ENCODE results near the gene CPEB4.

Gene CPEB4

DNA sequence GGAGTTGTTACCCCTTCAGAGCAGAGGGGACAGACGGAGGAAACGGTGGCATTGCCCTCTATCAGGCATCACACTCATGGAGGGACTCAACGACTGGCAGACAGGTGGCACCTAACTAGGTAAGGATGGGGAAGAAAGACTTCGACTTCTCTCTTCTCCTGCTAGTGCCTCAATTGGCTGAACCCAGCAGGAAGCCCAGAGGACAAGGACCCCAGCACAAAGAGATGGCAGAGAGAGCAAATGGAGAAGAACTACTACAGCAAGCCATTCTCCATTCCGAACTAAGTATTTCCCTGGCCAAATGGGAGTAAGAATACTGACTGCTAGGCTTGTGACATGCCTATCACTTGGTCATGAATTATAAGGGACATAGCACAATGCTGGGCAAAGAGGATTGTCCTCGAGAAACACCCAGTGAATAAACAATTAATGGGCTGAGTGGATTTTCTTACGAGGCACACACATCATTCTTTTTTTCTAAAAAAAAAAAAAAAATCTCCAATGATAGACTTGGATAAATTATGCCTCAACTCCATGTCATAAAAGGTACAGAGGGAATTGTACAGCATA, 35.3 kb upstream of the CPEB4 start:
- no peaks in the 10 kb centered on the region for H3K79me2 ChIP-seq (ENCODE audit: low read length)
- 0 out of 2 replicates have a peak, but pooled peaks cover 3% of the 10 kb centered on the region for H3K27me3 ChIP-seq (ENCODE audit: low read depth, low read length)
- no peaks in the 10 kb centered on the region; the same call in 1 of the 2 replicates for H3K4me1 ChIP-seq (ENCODE audit: low read length)
- H3K4me2 ChIP-seq (ENCODE audit: low read length) = no peak overlapping the region
- H3K9ac ChIP-seq (ENCODE audit: low read length) = no peak overlapping the region
- no peak overlapping the region for H3K4me3 ChIP-seq (ENCODE audit: low read length)
- H3K9me3 ChIP-seq (ENCODE audit: insufficient read depth, low read length) = 0 out of 2 replicates have a peak, but pooled peaks cover 11% of the 10 kb centered on the region
- no peaks in the 10 kb centered on the region for H4K20me1 ChIP-seq (ENCODE audit: insufficient read depth, low read length)
- no peak overlapping the region for H2AFZ ChIP-seq (ENCODE audit: low read depth, low read length)
- H3K27ac ChIP-seq (ENCODE audit: low read length) = no peak overlapping the region
- TF ChIP-seq EZH2phosphoT487 (IDR thresholded peaks at IDR 0.05; ENCODE audit: low read depth) = no peak
- TF ChIP-seq, protein P1, sequence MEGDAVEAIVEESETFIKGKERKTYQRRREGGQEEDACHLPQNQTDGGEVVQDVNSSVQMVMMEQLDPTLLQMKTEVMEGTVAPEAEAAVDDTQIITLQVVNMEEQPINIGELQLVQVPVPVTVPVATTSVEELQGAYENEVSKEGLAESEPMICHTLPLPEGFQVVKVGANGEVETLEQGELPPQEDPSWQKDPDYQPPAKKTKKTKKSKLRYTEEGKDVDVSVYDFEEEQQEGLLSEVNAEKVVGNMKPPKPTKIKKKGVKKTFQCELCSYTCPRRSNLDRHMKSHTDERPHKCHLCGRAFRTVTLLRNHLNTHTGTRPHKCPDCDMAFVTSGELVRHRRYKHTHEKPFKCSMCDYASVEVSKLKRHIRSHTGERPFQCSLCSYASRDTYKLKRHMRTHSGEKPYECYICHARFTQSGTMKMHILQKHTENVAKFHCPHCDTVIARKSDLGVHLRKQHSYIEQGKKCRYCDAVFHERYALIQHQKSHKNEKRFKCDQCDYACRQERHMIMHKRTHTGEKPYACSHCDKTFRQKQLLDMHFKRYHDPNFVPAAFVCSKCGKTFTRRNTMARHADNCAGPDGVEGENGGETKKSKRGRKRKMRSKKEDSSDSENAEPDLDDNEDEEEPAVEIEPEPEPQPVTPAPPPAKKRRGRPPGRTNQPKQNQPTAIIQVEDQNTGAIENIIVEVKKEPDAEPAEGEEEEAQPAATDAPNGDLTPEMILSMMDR (IDR thresholded peaks at IDR 0.05; ENCODE audit: low read depth, low read length) = no peak
- no peaks in the 10 kb centered on the region for H3K36me3 ChIP-seq (replicated peaks; ENCODE audit: low read depth, low read length)

DNA sequence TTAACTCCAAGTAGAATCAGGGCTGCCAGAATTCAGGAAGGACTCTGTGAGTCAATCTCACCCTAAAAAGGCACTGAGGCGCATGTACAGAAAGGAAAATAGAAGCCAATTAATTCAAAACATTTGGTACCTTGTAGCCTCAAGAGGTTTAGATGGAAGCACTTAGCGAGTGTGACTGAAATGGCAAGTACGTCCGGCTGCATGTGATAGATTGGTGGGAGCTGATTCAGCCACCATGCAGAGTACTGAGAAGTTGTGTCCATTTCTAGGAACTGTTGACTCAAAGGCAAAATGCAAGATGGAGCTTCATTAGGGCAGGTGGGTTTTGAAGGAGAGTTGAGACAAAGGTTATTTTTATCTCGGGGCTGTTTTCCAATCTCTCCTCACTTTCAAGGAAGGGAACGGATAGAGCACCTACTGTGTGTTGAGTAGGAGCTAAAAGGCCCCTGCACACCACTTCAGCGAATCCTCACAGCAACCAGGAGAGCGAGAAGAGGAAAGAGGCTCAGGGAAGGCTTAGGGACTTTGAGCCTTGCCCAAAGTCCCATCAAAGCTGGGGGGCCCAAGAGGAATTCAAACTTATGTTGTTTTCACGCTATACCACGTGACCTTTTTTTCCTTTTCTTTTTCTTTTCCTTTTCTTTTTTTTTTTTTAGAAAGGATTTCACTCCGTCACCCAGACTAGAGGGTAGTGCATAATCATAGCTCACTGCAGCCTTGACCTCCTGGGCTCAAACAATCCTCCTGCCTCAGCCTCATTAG, 34.6 kb upstream of the CPEB4 start:
- H3K4me1 ChIP-seq (ENCODE audit: low read length) = no peaks in the 10 kb centered on the region; the same call in 1 of the 2 replicates
- no peak overlapping the region for H2AFZ ChIP-seq (ENCODE audit: low read depth, low read length)
- H3K27ac ChIP-seq (ENCODE audit: low read length) = no peak overlapping the region
- no peak overlapping the region for H3K4me2 ChIP-seq (ENCODE audit: low read length)
- H3K27me3 ChIP-seq (ENCODE audit: low read depth, low read length) = 0 out of 2 replicates have a peak, but pooled peaks cover 3% of the 10 kb centered on the region
- H3K4me3 ChIP-seq (ENCODE audit: low read length) = no peak overlapping the region
- H3K79me2 ChIP-seq (ENCODE audit: low read length) = no peaks in the 10 kb centered on the region
- H3K36me3 ChIP-seq (replicated peaks; ENCODE audit: low read depth, low read length) = no peaks in the 10 kb centered on the region
- no peak for TF ChIP-seq EZH2phosphoT487 (IDR thresholded peaks at IDR 0.05; ENCODE audit: low read depth)
- TF ChIP-seq, protein P1 (IDR thresholded peaks at IDR 0.05; ENCODE audit: low read depth, low read length) = no peak
- H3K9me3 ChIP-seq (ENCODE audit: insufficient read depth, low read length) = 0 out of 2 replicates have a peak, but pooled peaks cover 7% of the 10 kb centered on the region
- no peaks in the 10 kb centered on the region for H4K20me1 ChIP-seq (ENCODE audit: insufficient read depth, low read length)
- H3K9ac ChIP-seq (ENCODE audit: low read length) = no peak overlapping the region

DNA sequence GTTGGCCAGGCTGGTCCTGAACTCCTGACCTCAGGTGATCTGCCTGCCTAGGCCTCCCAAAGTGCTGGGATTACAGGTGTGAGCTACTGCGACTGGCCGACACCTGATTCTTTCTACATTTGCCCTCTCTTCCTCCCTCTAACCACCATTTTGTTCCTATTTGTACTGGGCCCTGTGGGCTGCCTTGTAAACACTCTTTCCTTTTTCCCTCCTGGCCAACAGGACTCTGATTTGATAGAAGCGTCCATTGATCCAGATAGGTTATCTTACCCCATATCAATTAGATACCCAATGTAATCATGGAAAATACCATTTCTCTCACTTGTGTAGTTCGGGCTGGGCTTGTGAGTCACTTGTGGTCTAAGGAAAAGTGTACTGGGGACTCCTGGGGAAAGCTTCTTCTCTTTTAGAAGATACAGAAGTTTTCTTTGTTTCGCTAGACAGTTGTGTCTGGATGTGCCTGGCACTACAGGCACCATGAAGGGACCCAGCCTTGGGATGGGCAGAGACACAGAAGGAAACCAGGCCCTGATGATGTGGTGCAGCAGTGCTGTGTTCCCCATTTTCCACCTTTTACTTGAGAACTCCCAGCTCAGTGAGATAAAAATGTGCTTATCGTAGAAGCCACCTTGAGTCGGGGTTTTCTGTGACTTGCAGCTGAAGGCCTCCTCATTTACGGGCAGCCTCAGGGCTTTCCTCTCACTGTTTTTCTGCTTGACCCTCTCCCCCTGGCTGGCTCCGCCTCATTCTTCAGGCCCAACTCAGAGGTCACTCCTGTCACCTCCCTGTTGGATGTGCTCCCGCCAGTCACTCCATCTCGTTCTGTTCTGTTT, 32.8 kb upstream of the CPEB4 start:
- Histone ChIP-seq H3K4me3 (ENCODE audit: low read length) (no peak overlapping the region), H3K4me1 (ENCODE audit: low read length) (no peaks in the 10 kb centered on the region; the same call in 1 of the 2 replicates), H3K9ac (ENCODE audit: low read length) (no peak overlapping the region), H3K27me3 (ENCODE audit: low read depth, low read length) (0 out of 2 replicates have a peak, but pooled peaks cover 3% of the 10 kb centered on the region), H2AFZ (ENCODE audit: low read depth, low read length) (no peak overlapping the region), H3K79me2 (ENCODE audit: low read length) (no peaks in the 10 kb centered on the region), H3K27ac (ENCODE audit: low read length) (no peak overlapping the region), H4K20me1 (ENCODE audit: insufficient read depth, low read length) (no peaks in the 10 kb centered on the region), H3K4me2 (ENCODE audit: low read length) (no peak overlapping the region), H3K36me3 (replicated peaks; ENCODE audit: low read depth, low read length) (no peaks in the 10 kb centered on the region), H3K9me3 (ENCODE audit: insufficient read depth, low read length) (no peaks in the 10 kb centered on the region)
- no peak for TF ChIP-seq EZH2phosphoT487 (IDR thresholded peaks at IDR 0.05; ENCODE audit: low read depth)
- TF ChIP-seq, protein P1 (IDR thresholded peaks at IDR 0.05; ENCODE audit: low read depth, low read length) = no peak

All from OCI-LY3 (cell line).